GM19455 (cell line): ENCODE measurements around the gene KRT27.
"Not testable (repeated sequence)": the region's sequence is repeated elsewhere in the genome, so short reads cannot be mapped to it uniquely, and the experiment has no call there.

Experiments used
- ATAC-seq: cut with Tn5 transposase; IDR thresholded peaks from one replicate; pipeline ENCODE4 v1.9.1; 2021; ENCODE audit not compliant: unreplicated experiment

Gene KRT27, protein sequence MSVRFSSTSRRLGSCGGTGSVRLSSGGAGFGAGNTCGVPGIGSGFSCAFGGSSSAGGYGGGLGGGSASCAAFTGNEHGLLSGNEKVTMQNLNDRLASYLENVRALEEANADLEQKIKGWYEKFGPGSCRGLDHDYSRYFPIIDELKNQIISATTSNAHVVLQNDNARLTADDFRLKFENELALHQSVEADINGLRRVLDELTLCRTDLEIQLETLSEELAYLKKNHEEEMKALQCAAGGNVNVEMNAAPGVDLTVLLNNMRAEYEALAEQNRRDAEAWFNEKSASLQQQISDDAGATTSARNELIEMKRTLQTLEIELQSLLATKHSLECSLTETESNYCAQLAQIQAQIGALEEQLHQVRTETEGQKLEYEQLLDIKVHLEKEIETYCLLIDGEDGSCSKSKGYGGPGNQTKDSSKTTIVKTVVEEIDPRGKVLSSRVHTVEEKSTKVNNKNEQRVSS

DNA sequence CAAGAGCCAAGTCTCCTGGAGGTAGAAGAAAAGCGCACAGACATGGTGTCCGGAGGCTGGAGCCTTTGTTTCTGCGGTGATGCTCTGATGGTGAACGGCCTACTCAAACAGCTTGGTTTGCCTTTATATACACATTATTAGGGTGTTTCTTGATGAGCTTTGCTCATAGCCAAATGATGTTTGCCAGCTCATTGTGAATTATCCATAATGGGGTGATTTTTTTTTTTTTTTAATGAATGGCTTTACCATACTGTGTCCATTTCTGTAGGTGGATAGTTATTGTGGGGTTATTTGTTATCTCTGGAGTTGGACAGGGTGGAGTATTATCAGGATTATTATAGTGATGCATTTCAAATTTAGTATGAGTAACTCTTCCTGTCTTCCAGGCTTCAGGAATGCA lies at the start of gene KRT27:
Gene KRT27 (minus strand): TSS at position 101 of the 400 bp plus-strand sequence. CDS start 57 bp downstream, at position 44.
- ATAC-seq = no peak

DNA sequence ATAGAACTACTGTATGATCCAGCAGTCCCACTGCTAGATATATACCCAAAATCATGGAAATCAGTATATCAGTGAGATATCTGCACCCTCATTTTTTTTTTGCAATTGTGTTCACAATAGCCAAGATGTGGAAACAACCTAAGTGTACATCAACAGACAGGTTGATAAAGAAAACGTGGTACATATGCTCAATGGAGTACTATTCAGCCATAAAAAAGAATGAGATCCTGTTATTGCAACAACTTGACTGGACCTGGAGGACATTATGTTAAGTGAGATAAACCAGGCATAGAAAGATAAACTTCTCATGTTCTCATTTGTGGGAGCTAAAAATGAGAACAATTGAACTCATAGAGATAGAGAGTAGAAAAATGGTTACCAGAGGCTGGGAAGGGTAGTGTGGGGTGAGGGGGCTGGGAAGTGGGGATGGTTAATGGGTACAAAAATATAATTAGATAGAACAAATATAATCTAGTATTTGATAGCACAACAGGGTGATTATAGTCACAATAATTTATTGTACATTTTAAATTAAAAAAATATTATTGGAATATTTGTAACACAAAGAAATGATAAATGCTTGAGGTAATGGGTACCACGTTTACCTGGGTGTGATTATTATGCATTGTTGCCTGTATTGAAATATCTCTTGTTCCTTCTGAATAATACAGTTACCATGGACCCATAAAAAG lies 47.9 kb upstream of the KRT27 start:
- ATAC-seq = no peak

DNA sequence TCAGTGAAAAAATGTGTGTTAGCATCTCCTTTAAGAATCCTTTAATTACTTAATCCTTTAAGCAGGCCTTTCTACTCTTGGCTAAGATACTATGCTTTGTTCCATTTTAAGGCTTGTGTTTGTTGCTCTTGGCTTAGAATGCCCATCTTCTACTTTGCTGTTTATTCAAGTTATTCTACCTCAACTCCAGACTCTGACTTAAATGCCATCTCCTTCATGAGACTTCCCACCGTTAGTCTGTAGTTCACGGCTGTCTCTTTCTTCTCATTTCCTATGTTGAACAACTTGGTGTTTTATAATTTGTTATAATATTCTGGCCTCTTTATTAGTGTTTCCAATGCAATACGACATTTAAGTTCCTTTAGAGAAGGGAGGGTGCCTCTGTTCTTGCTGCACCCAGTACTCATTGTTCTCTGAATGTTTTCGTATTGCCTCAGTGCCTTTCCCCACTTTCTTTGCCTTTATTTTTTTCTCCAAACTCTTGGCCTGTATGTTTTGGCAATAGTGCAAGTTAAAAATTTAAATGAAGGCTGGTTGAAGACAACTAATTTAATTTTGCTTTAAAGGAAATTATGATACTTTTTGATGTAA lies 46.2 kb upstream of the KRT27 start:
- ATAC-seq = no peak

DNA sequence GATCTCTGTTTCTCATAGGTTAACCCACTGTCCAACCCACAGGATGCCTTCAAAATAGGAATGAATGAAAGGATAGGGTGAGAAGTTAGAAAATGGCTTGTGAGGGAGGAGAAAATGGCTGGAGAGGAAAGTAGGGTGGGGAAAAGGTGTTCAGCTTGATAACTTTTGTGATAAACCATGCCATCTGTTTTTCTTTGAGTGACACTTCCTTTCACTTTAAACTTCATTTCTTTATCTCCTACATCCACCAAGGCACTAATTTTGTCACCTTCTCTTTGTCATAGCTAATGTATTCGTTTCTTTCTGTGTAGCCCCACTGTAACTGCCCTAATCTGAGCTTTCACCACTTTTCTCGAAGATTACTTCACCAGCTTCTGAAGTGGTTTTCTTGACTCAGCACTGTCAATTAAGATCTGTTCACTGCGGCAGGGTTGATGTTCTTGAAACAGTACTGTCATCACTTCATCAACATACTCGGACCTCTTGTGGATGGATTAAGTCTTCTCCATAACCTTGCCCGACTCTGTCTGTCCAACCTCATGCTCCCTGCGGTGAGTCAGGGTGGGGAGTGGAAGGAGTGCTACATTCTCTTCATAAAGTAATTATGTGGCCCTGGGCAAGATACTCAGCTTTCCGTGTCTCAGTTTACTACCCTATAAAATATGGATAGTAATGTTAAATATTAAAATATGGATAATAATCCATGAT lies 45.5 kb upstream of the KRT27 start:
- ATAC-seq = no peak

DNA sequence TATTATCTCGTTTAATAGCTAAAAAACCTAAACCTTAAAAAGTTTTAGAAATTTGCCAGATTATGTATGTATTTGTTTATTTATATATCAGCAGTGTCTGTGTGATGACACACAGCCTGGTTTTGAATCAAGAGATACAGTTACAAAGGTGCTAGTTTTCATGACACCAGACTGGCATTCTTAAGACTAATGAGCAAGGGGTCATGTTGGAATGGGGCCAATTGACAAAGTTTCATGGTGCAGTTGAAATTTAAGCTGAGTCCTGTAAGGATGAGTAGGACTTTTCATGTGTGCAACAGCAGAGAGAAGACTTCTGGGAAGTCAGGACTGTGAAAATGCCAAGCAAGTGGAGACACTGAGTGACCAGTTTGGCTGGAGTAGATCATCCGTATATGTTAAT lies 43.2 kb upstream of the KRT27 start:
- no peak for ATAC-seq

DNA sequence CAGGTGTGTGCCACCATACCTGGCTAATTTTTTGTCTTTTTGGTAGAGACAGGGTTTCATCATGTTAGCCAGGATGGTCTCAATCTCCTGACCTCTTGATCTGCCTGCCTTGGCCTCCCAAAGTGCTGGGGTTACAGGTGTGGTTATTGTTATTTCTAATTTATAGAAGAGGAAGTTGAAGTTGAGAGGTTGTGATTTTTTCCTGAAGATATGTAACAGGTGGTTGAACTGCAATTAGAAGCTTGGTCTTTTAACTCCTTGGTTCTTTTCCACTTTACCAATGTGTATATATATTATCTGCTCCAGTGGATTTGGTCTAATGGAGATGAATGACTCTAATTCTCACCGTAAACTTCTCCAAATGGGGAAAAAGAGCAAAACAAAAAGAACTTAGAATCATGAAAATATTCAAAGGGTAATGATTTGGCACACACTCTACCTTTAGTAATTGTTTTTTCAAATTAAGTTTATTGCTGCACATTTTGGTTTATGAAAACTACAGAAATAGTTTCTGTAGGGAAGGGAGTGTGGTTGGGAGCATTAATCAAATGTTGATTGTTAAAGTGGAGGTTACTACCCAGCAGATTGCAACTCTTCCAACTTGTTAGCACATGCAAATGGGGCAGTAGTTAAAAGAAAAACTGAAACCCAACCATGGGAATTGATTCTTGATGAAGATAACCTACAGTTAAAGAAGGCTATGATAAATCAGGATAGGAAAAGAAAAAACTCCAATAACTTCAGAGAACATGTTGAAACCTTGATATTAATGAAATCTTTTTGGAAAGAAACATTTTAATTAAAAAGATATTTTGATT lies 41.9 kb upstream of the KRT27 start:
- ATAC-seq = no peak

DNA sequence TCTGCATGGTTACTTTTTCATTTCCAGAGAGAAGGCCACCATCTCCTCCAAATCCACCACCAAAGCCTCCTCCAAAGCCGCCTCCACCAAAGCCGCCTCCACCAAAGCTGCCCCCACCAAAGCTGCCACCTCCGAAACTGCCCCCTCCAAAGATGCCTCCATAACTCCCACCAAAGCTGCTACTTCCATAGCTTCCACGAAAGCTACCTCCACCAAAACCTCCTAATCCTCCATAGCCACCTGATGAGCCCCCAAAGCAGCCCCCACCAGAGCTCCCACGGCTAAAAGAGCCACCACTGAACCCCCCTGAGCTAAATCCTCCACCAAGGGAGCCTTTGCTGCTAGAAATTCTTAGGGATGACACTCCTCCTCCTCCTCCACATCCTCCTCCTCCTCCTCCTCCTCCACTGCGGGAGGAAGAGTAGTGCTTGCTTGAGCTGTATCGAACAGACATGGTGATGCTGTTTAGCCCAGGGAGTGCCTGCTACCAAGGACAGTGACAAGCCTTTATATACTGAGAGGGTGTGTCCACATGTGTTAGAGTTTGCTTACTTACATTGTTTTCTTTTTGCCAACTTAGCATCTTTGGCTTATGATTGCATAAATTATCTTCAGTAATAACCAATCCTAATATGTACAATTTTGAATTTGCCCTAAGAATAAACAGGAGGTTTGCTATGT lies 39.9 kb upstream of the KRT27 start, which contains the start of gene KRT10:
Gene KRT10 (minus strand): TSS at position 483 of the 681 bp plus-strand sequence. CDS start 29 bp downstream, at position 454.
- no peak for ATAC-seq

DNA sequence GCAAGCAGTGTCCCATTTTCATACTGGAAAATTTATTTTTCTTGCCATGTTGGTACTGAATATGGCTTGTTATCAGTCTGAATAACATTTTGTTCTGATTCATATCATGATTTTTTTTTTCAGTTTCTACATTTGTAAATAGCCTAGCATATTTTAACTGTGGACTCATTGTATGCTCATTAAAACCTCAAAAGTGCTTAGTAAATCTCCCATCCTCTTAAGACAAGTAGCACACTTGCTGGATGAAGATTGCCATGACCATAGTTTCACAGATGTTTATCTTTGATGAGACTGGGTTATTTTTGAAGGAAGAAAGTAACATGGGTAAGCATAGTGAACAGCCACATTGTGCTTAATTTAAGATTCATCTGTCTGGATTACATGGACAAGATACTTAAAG lies 39.2 kb upstream of the KRT27 start:
- ATAC-seq = no peak

DNA sequence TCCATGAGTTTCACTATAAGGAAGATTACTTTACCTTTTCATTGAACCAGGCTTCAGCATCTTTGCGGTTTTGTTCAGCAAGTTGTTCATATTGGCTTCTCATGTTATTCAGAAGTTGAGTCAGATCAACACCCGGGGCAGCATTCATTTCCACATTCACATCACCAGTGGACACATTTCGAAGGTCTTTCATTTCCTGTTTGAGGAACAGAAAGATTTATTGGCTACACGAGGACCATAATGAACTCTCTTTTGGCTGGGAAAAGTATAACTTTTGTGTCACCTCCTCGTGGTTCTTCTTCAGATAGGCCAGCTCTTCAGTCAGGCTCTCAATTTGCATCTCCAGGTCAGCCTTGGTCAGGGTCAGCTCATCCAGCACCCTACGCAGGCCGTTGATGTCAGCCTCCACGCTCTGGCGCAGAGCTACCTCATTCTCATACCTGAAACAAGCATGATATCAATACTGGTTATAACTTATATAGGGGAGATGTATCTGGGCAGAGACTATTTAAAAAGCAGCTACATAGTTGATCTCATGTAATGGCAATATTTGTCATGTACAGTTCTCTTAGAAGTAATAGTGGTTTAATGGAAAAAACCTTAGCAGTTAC lies 38.0 kb upstream of the KRT27 start:
- no peak for ATAC-seq

DNA sequence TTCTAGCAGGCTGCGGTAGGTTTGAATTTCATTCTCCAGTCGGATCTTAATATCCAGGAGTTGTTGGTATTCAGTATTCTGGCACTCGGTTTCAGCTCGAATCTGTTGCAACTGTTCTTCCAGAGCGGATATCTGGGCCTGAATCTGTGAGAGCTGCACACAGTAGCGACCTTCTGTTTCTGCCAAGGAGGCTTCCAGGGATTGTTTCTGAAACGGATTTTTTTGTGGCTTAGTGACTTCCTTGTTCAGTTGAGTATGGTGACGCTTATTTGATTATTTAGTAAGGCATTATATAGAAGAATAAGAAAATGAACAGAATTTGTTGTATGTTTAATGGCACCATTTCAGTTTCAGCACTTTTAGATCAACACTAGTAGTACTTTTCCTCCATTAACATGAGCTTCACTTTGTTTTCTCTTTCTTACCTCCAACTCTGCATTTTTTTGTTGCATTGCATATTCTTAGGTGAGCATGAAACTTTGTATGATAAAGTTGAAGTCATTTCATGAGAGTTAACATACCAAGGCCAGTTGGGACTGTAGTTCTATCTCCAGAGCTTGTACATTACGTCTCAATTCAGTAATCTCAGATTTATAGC lies 37.3 kb upstream of the KRT27 start:
- ATAC-seq = no peak

DNA sequence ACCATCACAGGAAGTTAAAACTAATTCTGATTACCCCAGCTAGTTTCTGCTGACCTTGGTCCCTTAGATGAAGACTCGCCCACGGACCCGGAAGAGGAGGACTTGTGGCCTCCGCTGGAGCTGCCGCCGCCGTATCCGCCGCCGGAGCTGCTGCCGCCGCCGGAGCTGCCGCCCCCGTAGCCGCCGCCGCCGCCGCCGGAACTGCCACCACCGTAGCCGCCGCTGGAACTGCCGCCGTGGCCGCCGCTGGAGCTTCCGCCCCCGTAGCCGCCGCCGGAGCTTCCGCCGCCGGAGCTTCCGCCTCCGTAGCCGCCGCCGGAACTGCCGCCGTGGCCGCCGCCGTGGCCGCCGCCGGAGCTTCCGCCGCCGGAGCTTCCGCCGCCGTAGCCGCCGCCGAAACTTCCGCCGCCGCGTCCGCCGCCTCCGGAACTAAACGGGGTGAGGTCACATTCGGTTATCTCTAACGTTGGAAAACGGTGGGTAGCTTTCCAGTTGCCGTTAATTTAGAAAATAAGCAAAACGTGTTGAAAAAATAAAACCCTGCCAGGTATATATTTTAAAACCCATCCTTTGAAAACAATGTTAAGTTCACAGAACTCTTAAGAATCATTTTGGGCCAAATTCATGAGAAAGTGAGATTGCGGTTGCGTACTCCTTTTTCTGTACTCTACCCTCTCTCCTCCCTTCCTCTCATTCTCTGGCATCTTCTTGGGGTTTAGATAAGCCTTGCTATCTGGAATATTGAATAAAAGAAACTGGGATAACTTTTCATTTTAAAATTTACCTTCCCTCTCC lies 36.6 kb upstream of the KRT27 start:
- peak; percentile 89 for ATAC-seq

DNA sequence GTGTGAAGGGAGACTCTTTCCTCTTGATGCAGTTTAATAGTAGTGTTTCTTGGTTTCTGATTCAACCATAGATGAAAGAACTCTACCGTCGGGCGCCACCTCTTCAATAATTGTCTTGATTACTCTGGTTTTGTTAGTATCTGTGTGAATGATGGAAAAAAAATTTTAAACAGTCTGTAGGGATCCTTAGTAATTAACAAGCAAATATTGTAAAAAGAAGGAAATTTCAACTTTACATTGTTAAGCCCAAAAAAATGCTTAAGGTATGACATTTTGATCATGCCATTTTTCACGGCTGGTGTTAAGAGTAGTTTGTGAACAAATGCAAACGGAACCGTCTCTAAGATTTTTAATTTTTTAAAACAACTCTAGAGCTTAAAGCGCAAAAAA lies 36.0 kb upstream of the KRT27 start:
- ATAC-seq = no peak

DNA sequence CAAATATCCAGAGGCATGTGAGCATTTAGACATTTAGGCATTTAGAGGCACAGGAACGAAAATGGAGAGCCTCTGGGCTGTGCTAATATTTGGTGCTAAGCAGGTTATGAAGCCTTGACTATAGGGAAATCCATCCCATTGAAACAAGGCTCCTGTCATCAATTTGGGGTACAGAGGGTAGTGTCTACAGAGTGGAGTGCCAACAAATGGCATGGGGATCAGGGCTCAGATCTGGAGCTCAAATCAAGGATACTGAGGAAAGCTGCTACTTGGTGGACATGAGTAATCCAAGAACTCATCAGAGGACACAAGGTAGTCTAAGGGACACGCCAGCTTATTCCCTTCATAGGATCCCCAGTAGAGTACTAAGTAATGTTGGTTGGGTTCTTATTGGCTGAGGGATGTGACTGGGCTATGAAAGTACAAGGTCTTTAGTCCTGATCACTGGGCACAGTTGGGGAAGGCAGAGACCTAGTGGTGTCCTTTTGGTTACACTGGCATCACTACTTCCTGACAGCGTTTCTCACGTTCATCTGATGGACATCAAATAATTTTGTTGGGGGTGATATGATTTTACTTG lies 34.8 kb upstream of the KRT27 start:
- no peak for ATAC-seq

DNA sequence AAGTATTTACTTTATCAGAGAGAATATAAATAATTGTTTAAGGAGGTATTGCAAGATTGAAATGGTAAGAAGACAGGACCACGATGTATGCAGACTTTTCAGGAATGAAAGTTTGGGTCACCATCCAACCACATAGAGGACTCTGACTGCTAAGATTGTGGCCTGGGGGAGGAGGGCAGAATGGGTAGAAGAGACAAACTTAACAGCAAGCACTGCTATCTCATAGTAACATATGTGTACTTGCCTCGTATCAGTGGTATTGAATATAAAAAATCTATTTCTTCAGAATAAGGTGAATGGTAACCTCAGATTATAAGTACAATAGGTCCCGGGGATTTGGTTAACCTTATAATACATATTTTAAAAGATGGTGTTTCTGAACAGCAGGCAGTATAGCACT lies 34.2 kb upstream of the KRT27 start:
- ATAC-seq = no peak

DNA sequence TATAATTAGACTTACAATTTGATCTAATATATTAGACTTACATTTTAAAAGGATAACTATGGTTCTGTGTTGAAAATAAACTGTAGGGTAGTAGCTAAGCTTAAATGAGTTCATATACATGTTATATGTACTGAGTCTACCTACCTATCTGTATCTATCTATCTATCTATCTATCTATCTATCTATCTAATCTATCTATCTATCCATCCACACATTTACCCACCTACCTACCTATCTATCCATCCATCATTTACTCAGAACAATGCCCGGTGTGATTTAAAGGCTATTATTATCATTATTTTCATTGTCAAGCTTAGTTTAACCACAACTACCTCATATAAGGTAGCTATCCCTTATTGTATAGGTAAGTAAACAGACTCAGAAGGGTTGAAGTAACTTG lies 33.0 kb upstream of the KRT27 start:
- no peak for ATAC-seq

DNA sequence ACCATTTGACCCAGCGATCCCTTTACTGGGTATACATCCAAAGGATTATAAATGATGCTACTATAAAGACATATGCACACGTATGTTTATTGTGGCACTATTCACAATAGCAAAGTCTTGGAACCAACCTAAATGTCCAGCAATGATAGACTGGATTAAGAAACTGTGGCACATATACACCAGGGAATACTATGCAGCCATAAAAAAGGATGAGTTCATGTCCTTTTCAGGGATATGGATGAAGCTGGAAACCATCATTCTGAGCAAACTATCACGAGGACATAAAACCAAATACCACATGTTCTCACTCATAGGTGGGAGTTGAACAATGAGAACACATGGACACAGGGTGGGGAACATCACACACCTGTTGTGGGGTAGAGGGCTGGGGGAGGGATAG lies 32.3 kb upstream of the KRT27 start:
- ATAC-seq = not testable (repeated sequence)

DNA sequence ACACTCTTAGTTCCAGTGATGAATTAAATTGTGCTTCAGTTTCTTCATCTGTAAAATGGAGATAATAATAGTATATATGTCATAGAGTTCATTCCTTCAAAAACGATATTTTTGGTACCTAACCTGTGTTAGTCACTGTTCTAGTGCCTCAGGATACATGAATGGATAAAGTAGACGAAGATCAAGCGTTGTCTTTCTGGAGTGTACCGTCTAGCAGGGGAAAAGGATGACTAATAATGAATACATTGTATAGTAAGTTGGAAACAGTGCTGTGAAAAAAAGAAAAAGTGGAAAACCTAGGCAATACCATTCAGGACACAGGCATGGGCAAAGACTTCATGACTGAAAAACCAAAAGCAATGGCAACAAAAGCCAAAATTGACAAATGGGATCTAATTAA lies 31.5 kb upstream of the KRT27 start:
- ATAC-seq = no peak

DNA sequence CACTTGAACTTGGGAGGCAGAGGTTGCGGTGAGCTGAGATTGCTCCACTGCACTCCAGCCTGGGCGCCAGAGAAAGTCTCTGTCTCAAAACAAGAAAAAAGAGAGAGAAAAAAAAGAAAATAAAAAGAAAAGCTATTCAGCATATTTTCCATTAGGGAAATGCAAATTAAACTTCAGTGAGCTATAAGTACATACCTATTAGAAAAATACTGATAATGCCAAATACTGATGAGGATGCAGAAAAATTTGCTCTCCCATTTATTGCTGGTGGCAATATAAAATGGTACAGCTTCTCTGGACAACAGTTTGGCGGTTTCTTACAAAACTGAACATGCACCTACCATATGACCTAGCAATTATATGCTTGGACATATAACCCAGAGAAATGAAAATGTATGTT lies 30.3 kb upstream of the KRT27 start:
- ATAC-seq = no peak
